Liver (tissue), 9 donors: ENCODE measurements around the gene CFDP1. TPM values are rescaled to one million over a fixed set of nuclear protein-coding genes. Genes with fewer than 3 reads are reported as not detected.

Source experiments
- DNase-seq: peaks from one replicate; pipeline ENCODE4 v3.0.0-alpha.2; 2017; ENCODE audit warnings: low spot score
- H3K27ac ChIP-seq, 2 donors: one replicate each; pipeline ENCODE4 v1.7.0; 2013; ENCODE audit warnings: inconsistent platforms in 2 of 2, low read length in 2 of 2, control low read depth in 1 of 2, low read depth in 1 of 2, mild to moderate bottlenecking in 1 of 2
- H3K27me3 ChIP-seq, 4 donors: one replicate each; pipeline versions ENCODE4 v1.6.1 to v1.7.0; 2013; ENCODE audit warnings: low read length in 3 of 4, inconsistent platforms in 1 of 4, mild to moderate bottlenecking in 1 of 4, moderate library complexity in 1 of 4; ENCODE audit not compliant: control insufficient read depth in 4 of 4, insufficient read depth in 4 of 4
- H3K36me3 ChIP-seq, 4 donors: one replicate each; pipeline versions ENCODE4 v1.6.1 to v1.7.0; 2013; ENCODE audit warnings: low read length in 3 of 4, mild to moderate bottlenecking in 3 of 4, low read depth in 1 of 4, moderate library complexity in 1 of 4; ENCODE audit not compliant: control insufficient read depth in 4 of 4, insufficient read depth in 3 of 4
- H3K4me1 ChIP-seq, 4 donors: one replicate each; pipeline versions ENCODE4 v1.6.1 to v1.7.0; 2013; ENCODE audit warnings: low read length in 3 of 4, mild to moderate bottlenecking in 3 of 4, moderate library complexity in 1 of 4; ENCODE audit not compliant: control insufficient read depth in 4 of 4, insufficient read depth in 4 of 4
- H3K4me3 ChIP-seq, 3 donors: one replicate each; pipeline versions ENCODE4 v1.6.1 to v1.7.0; 2013; ENCODE audit warnings: low read length in 3 of 3, control low read depth in 1 of 3, low read depth in 1 of 3, mild to moderate bottlenecking in 1 of 3
- H3K9ac ChIP-seq, 2 donors: one replicate each; pipeline ENCODE4 v1.7.0; 2013; ENCODE audit warnings: low read length in 2 of 2, mild to moderate bottlenecking in 2 of 2, moderate library complexity in 2 of 2, control low read depth in 1 of 2, low read depth in 1 of 2
- H3K9me3 ChIP-seq, 4 donors: one replicate each; pipeline versions ENCODE4 v1.6.1 to v1.7.0; 2013; ENCODE audit warnings: low read length in 3 of 4; ENCODE audit not compliant: control insufficient read depth in 4 of 4
- EGR1 ChIP-seq, 2 donors: IDR thresholded peaks; 2 replicates each; pipeline ENCODE4 v1.6.1; 2016 to 2018; ENCODE audit warnings: antibody characterized with exemption in 2 of 2, low read depth in 2 of 2
- FOXA1 ChIP-seq: IDR thresholded peaks from 2 replicates; pipeline ENCODE4 v1.6.1; 2016; ENCODE audit warnings: antibody characterized with exemption
- FOXA2 ChIP-seq: IDR thresholded peaks from 2 replicates; pipeline ENCODE4 v1.6.1; 2016; ENCODE audit warnings: antibody characterized with exemption
- GABPA ChIP-seq, 2 donors: IDR thresholded peaks in 1 of 2; conservative IDR thresholded peaks in 1 of 2; 2 replicates each; pipeline ENCODE4 v1.6.1; 2016; ENCODE audit warnings: antibody characterized with exemption in 2 of 2, mild to moderate bottlenecking in 1 of 2, moderate library complexity in 1 of 2
- HNF4A ChIP-seq, 2 donors: conservative IDR thresholded peaks; 2 replicates each; pipeline ENCODE4 v1.6.1; 2016; ENCODE audit warnings: antibody characterized with exemption in 2 of 2, mild to moderate bottlenecking in 2 of 2
- HNF4G ChIP-seq: IDR thresholded peaks from 2 replicates; pipeline ENCODE4 v1.6.1; 2016; ENCODE audit warnings: antibody characterized with exemption
- JUND ChIP-seq, 2 donors: IDR thresholded peaks; 2 replicates each; pipeline ENCODE4 v1.6.1; 2016; ENCODE audit warnings: antibody characterized with exemption in 2 of 2
- NR2F2 ChIP-seq: IDR thresholded peaks from 2 replicates; pipeline ENCODE4 v1.6.1; 2016; ENCODE audit warnings: antibody characterized with exemption
- RAD21 ChIP-seq, 2 donors: IDR thresholded peaks; 2 replicates each; pipeline ENCODE4 v1.6.1; 2016; ENCODE audit warnings: antibody characterized with exemption in 2 of 2, mild to moderate bottlenecking in 2 of 2
- RXRA ChIP-seq, 2 donors: IDR thresholded peaks; 2 replicates each; pipeline ENCODE4 v1.6.1; 2017 to 2018; ENCODE audit warnings: antibody characterized with exemption in 2 of 2, mild to moderate bottlenecking in 1 of 2
- SP1 ChIP-seq: IDR thresholded peaks from 2 replicates; pipeline ENCODE4 v1.6.1; 2018; ENCODE audit warnings: antibody characterized with exemption, mild to moderate bottlenecking
- TAF1 ChIP-seq: conservative IDR thresholded peaks from 2 replicates; pipeline ENCODE4 v1.6.1; 2016; ENCODE audit warnings: antibody characterized with exemption, mild to moderate bottlenecking
- YY1 ChIP-seq: IDR thresholded peaks from 2 replicates; pipeline ENCODE4 v1.6.1; 2016; ENCODE audit warnings: antibody characterized with exemption, mild to moderate bottlenecking
- WGBS: extraction: QIAGEN DNeasy Blood & Tissue Kit; methylation state at CpG from one replicate; pipeline ENCODE4 v1.1.7; 2013; 5-methylcytosine and 5-hydroxymethylcytosine counted together
- polyA plus RNA-seq, 2 donors: library from polyadenylated mRNA; stranded (reverse) in 1 of 2; unstranded in 1 of 2; fragments of 200-250 nt in 1 of 2; fragments of >200 nt in 1 of 2; fragmentation: Nextera tagmentation in 1 of 2; extraction: Ambion mirVana in 1 of 2; gene quantifications; one replicate each; pipeline versions ENCODE4 v1.2.1 to v1.2.3, GENCODE V29; 2013 to 2015
- total RNA-seq, 2 donors: library from RNA; depleted of rRNA; stranded (reverse); fragments of >200 nt; gene quantifications; one replicate each; pipeline ENCODE4 v1.2.3, GENCODE V29; 2014
- TF ChIP-seq, protein P1 (sequence below): IDR thresholded peaks from 2 replicates; pipeline ENCODE4 v1.6.1; 2016; ENCODE audit warnings: antibody characterized with exemption
- TF ChIP-seq, protein P2 (sequence below): IDR thresholded peaks from 2 replicates; pipeline ENCODE4 v1.6.1; 2016; ENCODE audit warnings: antibody characterized with exemption
- TF ChIP-seq, protein P3 (sequence below): IDR thresholded peaks from 2 replicates; pipeline ENCODE4 v1.6.1; 2016; ENCODE audit warnings: antibody characterized with exemption, mild to moderate bottlenecking
- TF ChIP-seq, protein P4 (sequence below): fragments of 150-350 bp; IDR thresholded peaks from 2 replicates; pipeline ENCODE4 v1.5.1; 2017; ENCODE audit warnings: improper control_type of control experiment, low read depth, low read length; ENCODE audit not compliant: missing input control
- TF ChIP-seq, protein P5 (sequence below): IDR thresholded peaks from 2 replicates; pipeline ENCODE4 v1.6.1; 2016; ENCODE audit warnings: antibody characterized with exemption
- donor health status: healthy.
- donor health status: healthy.
- donor health status: healthy.
- donor health status: healthy.
- donor health status: healthy.

The CFDP1 gene
- 10 to 100 TPM; 20.5 to 34.4 TPM for total RNA-seq
- polyA plus RNA-seq = 10 to 100 TPM; 33.4 to 49.2 TPM

DNA sequence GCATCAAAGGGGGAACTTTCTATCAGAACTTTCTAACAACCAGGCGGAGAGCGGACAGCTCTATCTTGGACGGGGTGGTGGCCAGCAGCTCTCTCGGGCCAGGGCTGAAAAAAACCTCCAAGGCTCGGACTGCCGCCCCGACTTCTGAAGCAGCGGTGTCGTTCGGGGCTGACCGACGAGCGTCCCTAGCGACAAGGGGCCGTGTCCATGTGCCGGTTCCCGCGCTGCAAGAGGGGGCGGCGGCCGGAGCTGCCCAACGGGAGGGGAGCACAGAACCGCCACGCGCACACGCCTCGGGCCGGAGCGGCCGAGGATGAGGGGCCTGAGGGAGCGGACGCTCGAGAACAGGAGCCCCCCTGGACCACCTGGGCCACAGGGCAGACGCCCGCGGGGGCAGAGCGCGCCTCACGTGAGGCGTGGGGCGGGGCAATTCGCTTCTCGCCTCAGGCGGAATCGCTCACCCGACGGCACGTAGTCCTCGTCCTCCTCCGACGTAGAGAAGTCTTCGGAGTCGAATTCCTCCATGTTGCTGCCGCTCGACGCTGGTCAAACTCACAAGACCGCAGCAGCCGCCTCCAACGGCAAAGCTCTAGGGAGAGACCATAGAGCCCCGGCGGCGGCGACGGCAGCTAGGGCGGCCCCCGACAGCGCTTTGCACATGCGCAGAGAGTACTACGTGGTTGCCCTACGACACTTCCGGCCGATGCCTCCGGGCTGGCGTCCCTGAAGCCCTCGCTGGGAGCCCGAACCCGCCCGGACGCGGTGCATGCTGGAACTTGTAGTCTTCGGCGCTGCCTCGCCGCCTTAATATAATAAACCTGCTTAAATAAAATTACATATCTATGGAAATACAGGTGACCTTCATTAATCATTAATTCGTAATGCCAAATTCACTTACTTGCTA lies at the start of gene CFDP1:
CFDP1 (minus strand) TSS at position 676 of the 904 bp plus-strand sequence; CDS start at position 525, 151 bp downstream.
- peaks cover 0 to 16% (median 4%) of the 10 kb centered on the region in 4 donors for H3K4me1 ChIP-seq
- TF ChIP-seq, protein P1, sequence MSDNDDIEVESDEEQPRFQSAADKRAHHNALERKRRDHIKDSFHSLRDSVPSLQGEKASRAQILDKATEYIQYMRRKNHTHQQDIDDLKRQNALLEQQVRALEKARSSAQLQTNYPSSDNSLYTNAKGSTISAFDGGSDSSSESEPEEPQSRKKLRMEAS = peak; percentile 5
- no peak for TF ChIP-seq RAD21 (IDR thresholded peaks at IDR 0.05)
- TF ChIP-seq, protein P2, sequence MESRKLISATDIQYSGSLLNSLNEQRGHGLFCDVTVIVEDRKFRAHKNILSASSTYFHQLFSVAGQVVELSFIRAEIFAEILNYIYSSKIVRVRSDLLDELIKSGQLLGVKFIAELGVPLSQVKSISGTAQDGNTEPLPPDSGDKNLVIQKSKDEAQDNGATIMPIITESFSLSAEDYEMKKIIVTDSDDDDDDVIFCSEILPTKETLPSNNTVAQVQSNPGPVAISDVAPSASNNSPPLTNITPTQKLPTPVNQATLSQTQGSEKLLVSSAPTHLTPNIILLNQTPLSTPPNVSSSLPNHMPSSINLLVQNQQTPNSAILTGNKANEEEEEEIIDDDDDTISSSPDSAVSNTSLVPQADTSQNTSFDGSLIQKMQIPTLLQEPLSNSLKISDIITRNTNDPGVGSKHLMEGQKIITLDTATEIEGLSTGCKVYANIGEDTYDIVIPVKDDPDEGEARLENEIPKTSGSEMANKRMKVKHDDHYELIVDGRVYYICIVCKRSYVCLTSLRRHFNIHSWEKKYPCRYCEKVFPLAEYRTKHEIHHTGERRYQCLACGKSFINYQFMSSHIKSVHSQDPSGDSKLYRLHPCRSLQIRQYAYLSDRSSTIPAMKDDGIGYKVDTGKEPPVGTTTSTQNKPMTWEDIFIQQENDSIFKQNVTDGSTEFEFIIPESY = peak; percentile 38
- TF ChIP-seq EGR1 (IDR thresholded peaks at IDR 0.05; ENCODE audit: low read depth in 2 of 2) = peak in 1 of 2 donors; percentile 11
- no peak for TF ChIP-seq HNF4A (conservative IDR thresholded peaks at IDR 0.05)
- no peak for TF ChIP-seq JUND (IDR thresholded peaks at IDR 0.05)
- peak; percentile 66 to 89 for TF ChIP-seq GABPA (IDR thresholded peaks at IDR 0.05 in 1 of 2, conservative IDR thresholded peaks at IDR 0.05 in 1 of 2)
- 1% methylated on average over 85 of the region's 85 CpGs for WGBS

DNA sequence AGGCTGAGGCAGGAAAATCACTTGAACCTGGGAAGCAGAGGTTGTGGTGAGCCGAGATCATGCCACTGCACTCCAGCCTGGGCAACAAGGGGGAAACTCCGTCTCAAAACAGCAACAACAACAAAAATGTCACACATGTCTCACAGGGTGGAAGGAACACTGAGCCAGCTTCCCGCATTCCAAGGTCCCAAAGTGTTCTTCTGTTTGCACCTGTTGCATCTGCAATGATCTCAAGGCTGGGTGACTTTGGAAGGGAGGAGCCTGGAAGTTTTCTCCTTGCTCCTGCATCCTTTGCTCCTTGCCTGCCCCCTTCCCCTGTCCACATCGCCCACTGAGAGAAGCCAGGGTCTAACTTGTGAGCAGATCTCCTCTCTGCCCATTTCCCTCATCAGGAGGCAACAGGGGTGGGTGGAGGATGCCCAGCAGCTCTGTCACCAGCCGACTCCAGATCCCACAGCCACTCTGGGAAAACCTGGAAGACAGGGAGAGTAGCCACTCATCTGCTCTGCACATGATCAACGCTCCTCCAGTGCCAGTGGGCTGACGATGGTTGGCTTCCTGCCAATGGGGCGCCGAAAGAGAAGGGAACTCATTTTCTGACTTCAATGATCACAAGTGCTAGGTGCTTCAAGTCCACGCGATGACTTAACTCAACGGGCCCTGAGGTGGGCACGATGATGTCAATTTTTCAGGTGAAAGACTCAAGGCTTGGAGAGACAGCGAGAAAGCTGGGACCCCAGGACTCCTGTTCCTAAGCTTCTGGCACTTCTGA lies 49.3 kb upstream of the CFDP1 start:
- no peak overlapping the region for H3K27ac ChIP-seq
- no peaks in the 10 kb centered on the region for H3K4me1 ChIP-seq
- no peaks in the 10 kb centered on the region for H3K36me3 ChIP-seq
- no peak for TF ChIP-seq GABPA (IDR thresholded peaks at IDR 0.05 in 1 of 2, conservative IDR thresholded peaks at IDR 0.05 in 1 of 2)
- no peak for TF ChIP-seq NR2F2
- TF ChIP-seq FOXA2 = no peak
- TF ChIP-seq, protein P3, sequence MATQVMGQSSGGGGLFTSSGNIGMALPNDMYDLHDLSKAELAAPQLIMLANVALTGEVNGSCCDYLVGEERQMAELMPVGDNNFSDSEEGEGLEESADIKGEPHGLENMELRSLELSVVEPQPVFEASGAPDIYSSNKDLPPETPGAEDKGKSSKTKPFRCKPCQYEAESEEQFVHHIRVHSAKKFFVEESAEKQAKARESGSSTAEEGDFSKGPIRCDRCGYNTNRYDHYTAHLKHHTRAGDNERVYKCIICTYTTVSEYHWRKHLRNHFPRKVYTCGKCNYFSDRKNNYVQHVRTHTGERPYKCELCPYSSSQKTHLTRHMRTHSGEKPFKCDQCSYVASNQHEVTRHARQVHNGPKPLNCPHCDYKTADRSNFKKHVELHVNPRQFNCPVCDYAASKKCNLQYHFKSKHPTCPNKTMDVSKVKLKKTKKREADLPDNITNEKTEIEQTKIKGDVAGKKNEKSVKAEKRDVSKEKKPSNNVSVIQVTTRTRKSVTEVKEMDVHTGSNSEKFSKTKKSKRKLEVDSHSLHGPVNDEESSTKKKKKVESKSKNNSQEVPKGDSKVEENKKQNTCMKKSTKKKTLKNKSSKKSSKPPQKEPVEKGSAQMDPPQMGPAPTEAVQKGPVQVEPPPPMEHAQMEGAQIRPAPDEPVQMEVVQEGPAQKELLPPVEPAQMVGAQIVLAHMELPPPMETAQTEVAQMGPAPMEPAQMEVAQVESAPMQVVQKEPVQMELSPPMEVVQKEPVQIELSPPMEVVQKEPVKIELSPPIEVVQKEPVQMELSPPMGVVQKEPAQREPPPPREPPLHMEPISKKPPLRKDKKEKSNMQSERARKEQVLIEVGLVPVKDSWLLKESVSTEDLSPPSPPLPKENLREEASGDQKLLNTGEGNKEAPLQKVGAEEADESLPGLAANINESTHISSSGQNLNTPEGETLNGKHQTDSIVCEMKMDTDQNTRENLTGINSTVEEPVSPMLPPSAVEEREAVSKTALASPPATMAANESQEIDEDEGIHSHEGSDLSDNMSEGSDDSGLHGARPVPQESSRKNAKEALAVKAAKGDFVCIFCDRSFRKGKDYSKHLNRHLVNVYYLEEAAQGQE = no peak
- TF ChIP-seq, protein P2 = no peak
- TF ChIP-seq RXRA (IDR thresholded peaks at IDR 0.05) = no peak
- no peak for TF ChIP-seq YY1
- no peak for TF ChIP-seq RAD21 (IDR thresholded peaks at IDR 0.05)
- TF ChIP-seq FOXA1 = no peak
- no peak for TF ChIP-seq HNF4A (conservative IDR thresholded peaks at IDR 0.05)
- TF ChIP-seq, protein P4, sequence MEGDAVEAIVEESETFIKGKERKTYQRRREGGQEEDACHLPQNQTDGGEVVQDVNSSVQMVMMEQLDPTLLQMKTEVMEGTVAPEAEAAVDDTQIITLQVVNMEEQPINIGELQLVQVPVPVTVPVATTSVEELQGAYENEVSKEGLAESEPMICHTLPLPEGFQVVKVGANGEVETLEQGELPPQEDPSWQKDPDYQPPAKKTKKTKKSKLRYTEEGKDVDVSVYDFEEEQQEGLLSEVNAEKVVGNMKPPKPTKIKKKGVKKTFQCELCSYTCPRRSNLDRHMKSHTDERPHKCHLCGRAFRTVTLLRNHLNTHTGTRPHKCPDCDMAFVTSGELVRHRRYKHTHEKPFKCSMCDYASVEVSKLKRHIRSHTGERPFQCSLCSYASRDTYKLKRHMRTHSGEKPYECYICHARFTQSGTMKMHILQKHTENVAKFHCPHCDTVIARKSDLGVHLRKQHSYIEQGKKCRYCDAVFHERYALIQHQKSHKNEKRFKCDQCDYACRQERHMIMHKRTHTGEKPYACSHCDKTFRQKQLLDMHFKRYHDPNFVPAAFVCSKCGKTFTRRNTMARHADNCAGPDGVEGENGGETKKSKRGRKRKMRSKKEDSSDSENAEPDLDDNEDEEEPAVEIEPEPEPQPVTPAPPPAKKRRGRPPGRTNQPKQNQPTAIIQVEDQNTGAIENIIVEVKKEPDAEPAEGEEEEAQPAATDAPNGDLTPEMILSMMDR = no peak
- TF ChIP-seq, protein P5, sequence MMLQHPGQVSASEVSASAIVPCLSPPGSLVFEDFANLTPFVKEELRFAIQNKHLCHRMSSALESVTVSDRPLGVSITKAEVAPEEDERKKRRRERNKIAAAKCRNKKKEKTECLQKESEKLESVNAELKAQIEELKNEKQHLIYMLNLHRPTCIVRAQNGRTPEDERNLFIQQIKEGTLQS = no peak
- no peak for TF ChIP-seq HNF4G
- no peak for TF ChIP-seq SP1
- no peak for TF ChIP-seq EGR1 (IDR thresholded peaks at IDR 0.05; ENCODE audit: low read depth in 2 of 2)
- no peak for TF ChIP-seq JUND (IDR thresholded peaks at IDR 0.05)
- no peak for TF ChIP-seq TAF1
- TF ChIP-seq, protein P1 = no peak
- WGBS = 80% methylated on average over 14 of the region's 14 CpGs
- DNase-seq = no peak
- H3K4me3 ChIP-seq = no peak overlapping the region
- peaks cover 0 to 4% (median 1%) of the 10 kb centered on the region in 4 donors for H3K27me3 ChIP-seq
- no peaks in the 10 kb centered on the region for H3K9me3 ChIP-seq
- H3K9ac ChIP-seq = no peak overlapping the region

More for the DNA sequence above, at the start of gene CFDP1:
- H3K9ac ChIP-seq = peak within 1 kb of the TSS; percentile 71 to 75
- peak within 1 kb of the TSS; percentile 95 to 97 for H3K27ac ChIP-seq
- peak; percentile 94 for DNase-seq
- peak within 1 kb of the TSS; percentile 71 to 99 (median 96) for H3K4me3 ChIP-seq
- H3K36me3 ChIP-seq = no peaks in the 10 kb centered on the region
- no peaks in the 10 kb centered on the region for H3K9me3 ChIP-seq
- H3K27me3 ChIP-seq = no peaks in the 10 kb centered on the region
